A549 (cell line): ENCODE measurements around the gene PRKD2. TPM values are rescaled to one million over a fixed set of nuclear protein-coding genes. Genes with fewer than 3 reads are reported as not detected.

Source experiments
- ATAC-seq, 2 experiments: fragments of 200-7000 bp in 1 of 2; fragments of >200 bp in 1 of 2; cut with Nextera tagmentation in 1 of 2; cut with Tn5 transposase in 1 of 2; 3 replicates each; pipeline versions ENCODE4 v1.8.0 to v1.9.1; 2018 to 2020; ENCODE audit warnings: mild to moderate bottlenecking in 1 of 2, moderate library complexity in 1 of 2
- CTCF ChIA-PET: fragments of 300-600 bp; sonication (Branson Sonifier 250); formaldehyde crosslinking; extraction: SDS; loops from one replicate; lab custom pipeline; 2021; ENCODE audit warnings: antibody characterized with exemption, inconsistent platforms; lab: Yijun Ruan, JAX
- POLR2A ChIA-PET: fragments of 350-600 bp; formaldehyde crosslinking; extraction: SDS; loops from one replicate; lab custom pipeline; 2021; ENCODE audit warnings: antibody characterized with exemption, inconsistent platforms; lab: Yijun Ruan, JAX
- DNase-seq, 2 experiments: peaks; one replicate each; pipeline versions ENCODE4 v3.0.0 to v3.0.0-alpha.2; 2011 to 2016; ENCODE audit warnings: low read depth in 1 of 2, low spot score in 1 of 2
- FAIRE-seq: peaks from 2 replicates; lab custom pipeline; 2011; peaks lifted over from hg19 to GRCh38; lab: Jason Lieb, UNC
- H3K27ac ChIP-seq, 2 experiments: fragments of >200 bp; sonication (Bioruptor Twin); formaldehyde crosslinking; 3 replicates each; pipeline ENCODE4 v1.5.1; 2016 to 2017
- H3K4me1 ChIP-seq: fragments of >200 bp; sonication (Bioruptor Twin); formaldehyde crosslinking; 3 replicates; pipeline ENCODE4 v1.6.1; 2016
- H3K4me2 ChIP-seq: fragments of >200 bp; sonication (Bioruptor Twin); formaldehyde crosslinking; 3 replicates; pipeline ENCODE4 v1.6.1; 2016
- H3K4me3 ChIP-seq: fragments of >200 bp; sonication (Bioruptor Twin); formaldehyde crosslinking; 3 replicates; pipeline ENCODE4 v1.5.1; 2016
- H3K9me3 ChIP-seq: fragments of >200 bp; sonication (Bioruptor Twin); formaldehyde crosslinking; 3 replicates; pipeline ENCODE4 v1.6.1; 2016
- CBX2 ChIP-seq: fragments of 200-600 bp; sonication (generic); IDR thresholded peaks from 2 replicates; pipeline ENCODE4 v1.6.1; 2016; ENCODE audit warnings: low read depth, mild to moderate bottlenecking, borderline replicate concordance
- CTCF ChIP-seq: fragments of >200 bp; sonication (Bioruptor Twin); formaldehyde crosslinking; IDR thresholded peaks from 3 replicates; pipeline ENCODE4 v1.5.1; 2016
- EHF ChIP-seq: fragments of 250-450 bp; sonication (Bioruptor Pico); IDR thresholded peaks from 2 replicates; pipeline ENCODE4 v1.5.0; 2020; ENCODE audit warnings: mild to moderate bottlenecking
- EHMT2 ChIP-seq: fragments of 200-600 bp; sonication (generic); IDR thresholded peaks from 2 replicates; pipeline ENCODE4 v1.6.1; 2016; ENCODE audit warnings: antibody characterized with exemption, low read depth, mild to moderate bottlenecking, moderate library complexity
- ESRRA ChIP-seq: fragments of 150-350 bp; IDR thresholded peaks from 2 replicates; pipeline ENCODE4 v1.6.1; 2014; ENCODE audit warnings: mild to moderate bottlenecking, low read length, borderline replicate concordance
- FOSB ChIP-seq: fragments of 250-450 bp; sonication (Bioruptor Pico); IDR thresholded peaks from 2 replicates; pipeline ENCODE4 v1.5.0; 2020; ENCODE audit warnings: mild to moderate bottlenecking, moderate library complexity
- FOXS1 ChIP-seq: fragments of 250-450 bp; sonication (Bioruptor Pico); IDR thresholded peaks from 2 replicates; pipeline ENCODE4 v1.5.0; 2020; ENCODE audit warnings: mild to moderate bottlenecking, moderate library complexity
- HDAC2 ChIP-seq: fragments of 200-600 bp; sonication (generic); IDR thresholded peaks from 2 replicates; pipeline ENCODE4 v1.6.1; 2016
- HES2 ChIP-seq: fragments of >200 bp; sonication (Bioruptor Twin); formaldehyde crosslinking; IDR thresholded peaks from 2 replicates; pipeline ENCODE4 v1.6.1; 2016
- HEYL ChIP-seq: fragments of 250-450 bp; sonication (Bioruptor Pico); IDR thresholded peaks from 2 replicates; pipeline ENCODE4 v1.8.0; 2021; ENCODE audit warnings: mild to moderate bottlenecking, moderate library complexity
- HOXA7 ChIP-seq: fragments of 250-450 bp; sonication (Bioruptor Pico); IDR thresholded peaks from 2 replicates; pipeline ENCODE4 v1.5.0; 2020; ENCODE audit warnings: mild to moderate bottlenecking, moderate library complexity
- JUN ChIP-seq, 2 experiments: fragments of >200 bp; sonication (Bioruptor Twin); formaldehyde crosslinking; IDR thresholded peaks; 2 replicates in 1 of 2; 3 replicates in 1 of 2; pipeline ENCODE4 v1.6.1; 2016 to 2017
- KDM1A ChIP-seq: fragments of 200-600 bp; sonication (generic); IDR thresholded peaks from 2 replicates; pipeline ENCODE4 v1.6.1; 2016; ENCODE audit warnings: low read depth, mild to moderate bottlenecking
- NFE2L2 ChIP-seq: fragments of 150-350 bp; conservative IDR thresholded peaks from 2 replicates; pipeline ENCODE4 v1.6.1; 2014; ENCODE audit warnings: low read length
- NPAS2 ChIP-seq: fragments of 250-450 bp; sonication (Bioruptor Pico); IDR thresholded peaks from 2 replicates; pipeline ENCODE4 v1.8.0; 2022; ENCODE audit warnings: mild to moderate bottlenecking, moderate library complexity, borderline replicate concordance
- PBX3 ChIP-seq: IDR thresholded peaks from 2 replicates; pipeline ENCODE4 v1.6.1; 2012
- POLR2AphosphoS2 ChIP-seq: conservative IDR thresholded peaks from 2 replicates; pipeline ENCODE4 v1.6.1; 2012; ENCODE audit warnings: low read length, improper control_type of control experiment, inconsistent platforms
- RARB ChIP-seq: fragments of 250-450 bp; sonication (Bioruptor Pico); IDR thresholded peaks from 2 replicates; pipeline ENCODE4 v1.8.0; 2021; ENCODE audit warnings: mild to moderate bottlenecking, moderate library complexity
- RNF2 ChIP-seq: fragments of 200-600 bp; sonication (generic); IDR thresholded peaks from 2 replicates; pipeline ENCODE4 v1.6.1; 2016; ENCODE audit warnings: low read depth, mild to moderate bottlenecking, antibody characterized with exemption, moderate library complexity, borderline replicate concordance
- SMC3 ChIP-seq: fragments of >200 bp; sonication (Bioruptor Twin); formaldehyde crosslinking; IDR thresholded peaks from 3 replicates; pipeline ENCODE4 v1.6.1; 2018; ENCODE audit warnings: inconsistent platforms
- SREBF2 ChIP-seq: fragments of 450-650 bp; IDR thresholded peaks from 2 replicates; pipeline ENCODE4 v1.6.1; 2014; ENCODE audit warnings: mild to moderate bottlenecking, moderate library complexity
- TP53 ChIP-seq: fragments of 250-450 bp; sonication (Bioruptor Pico); IDR thresholded peaks from 2 replicates; pipeline ENCODE4 v1.5.0; 2021; ENCODE audit warnings: mild to moderate bottlenecking, moderate library complexity
- ZC3H11A ChIP-seq: fragments of 450-650 bp; IDR thresholded peaks from 2 replicates; pipeline ENCODE4 v1.6.1; 2014; ENCODE audit warnings: antibody characterized with exemption, mild to moderate bottlenecking
- ZNF302 ChIP-seq: fragments of 250-450 bp; sonication (Bioruptor Pico); IDR thresholded peaks from 2 replicates; pipeline ENCODE4 v1.9.0; 2021; ENCODE audit warnings: inconsistent platforms, mild to moderate bottlenecking, moderate library complexity
- WGBS: methylation state at CpG from one replicate; pipeline ENCODE4 v1.1.6; 2017; ENCODE audit errors: missing lambda C conversion rate; 5-methylcytosine and 5-hydroxymethylcytosine counted together
- polyA plus RNA-seq, 4 experiments: library from polyadenylated mRNA; depleted of rRNA in 3 of 4; stranded (reverse); fragments of >200 nt; fragmentation: RNase III in 1 of 4; extraction: RNeasy Plus Mini Kit Qiagen cat#74134 plus additional on column Dnase treatment in 1 of 4; gene quantifications; 2 replicates in 3 of 4; 3 replicates in 1 of 4; pipeline ENCODE4 v1.2.3, GENCODE V29; 2011 to 2017

PRKD2 gene
- polyA plus RNA-seq, 2 of the 4 experiments (the other 2 are of a cell fraction): 8.3 to 24.6 TPM

GRCh38 chr19:46762245-46762890 is 45.5 kb upstream of the PRKD2 start:
- FAIRE-seq (no peak), ATAC-seq (no peak), DNase-seq (no peak)
- POLR2A ChIA-PET: interaction anchor here (1.2 kb wide), 1 partner anchor 26 kb away, joined by 3 read pairs; the partner anchor contains the start of gene SLC1A5
- Histone ChIP-seq H3K4me1 (peaks cover 31% of the 10 kb centered on the region), H3K4me2 (no peak overlapping the region), H3K4me3 (no peak overlapping the region), H3K9me3 (no peaks in the 10 kb centered on the region), H3K27ac (no peak overlapping the region)
- WGBS: 75% methylated on average over 6 of the region's 6 CpGs
- CTCF ChIA-PET: interaction anchor here (0.7 to 28.2 kb wide), 6 partner anchors 10 to 230 kb away, joined by 3 to 1222 read pairs (median 4); partner anchors contain the start of gene AP2S1
- no peak for TF ChIP-seq SREBF2
- no peak for TF ChIP-seq HDAC2
- no peak for TF ChIP-seq HEYL
- TF ChIP-seq HES2: no peak
- TF ChIP-seq CBX2: no peak
- no peak for TF ChIP-seq ZC3H11A
- TF ChIP-seq RARB (CRISPR knock-in tag): no peak
- no peak for TF ChIP-seq SMC3
- no peak for TF ChIP-seq TP53 (CRISPR knock-in tag)
- no peak for TF ChIP-seq EHMT2
- no peak for TF ChIP-seq FOXS1
- no peak for TF ChIP-seq NFE2L2
- TF ChIP-seq KDM1A: no peak
- no peak for TF ChIP-seq HOXA7
- no peak for TF ChIP-seq POLR2AphosphoS2
- no peak for TF ChIP-seq PBX3
- no peak for TF ChIP-seq FOSB (CRISPR knock-in tag)
- no peak for TF ChIP-seq EHF
- TF ChIP-seq ESRRA: no peak
- no peak for TF ChIP-seq JUN (IDR thresholded peaks at IDR 0.05)

GRCh38 chr19:46761418-46761831 is 44.5 kb upstream of the PRKD2 start:
- peak overlapping the region in 1 of 2 experiments; percentile 20; a peak in 1 of 6 replicates for H3K27ac ChIP-seq
- POLR2A ChIA-PET: interaction anchor here (1.2 kb wide), 1 partner anchor 27 kb away, joined by 3 read pairs; the partner anchor contains the start of gene SLC1A5
- H3K4me1 ChIP-seq: peaks cover 31% of the 10 kb centered on the region
- DNase-seq: no peak
- no peak overlapping the region for H3K4me2 ChIP-seq
- H3K9me3 ChIP-seq: no peaks in the 10 kb centered on the region
- H3K4me3 ChIP-seq: no peak overlapping the region
- TF ChIP-seq CTCF: no peak
- no peak for TF ChIP-seq NPAS2 (CRISPR knock-in tag)
- no peak for TF ChIP-seq JUN (IDR thresholded peaks at IDR 0.05)
- no peak for TF ChIP-seq FOXS1
- TF ChIP-seq EHMT2: no peak
- no peak for TF ChIP-seq ZNF302 (CRISPR knock-in tag)
- no peak for TF ChIP-seq ZC3H11A
- TF ChIP-seq RNF2: no peak
- no peak for ATAC-seq
- CTCF ChIA-PET: interaction anchor here (0.5 to 28.2 kb wide), 6 partner anchors 13 to 231 kb away, joined by 3 to 1222 read pairs (median 4); partner anchors contain the start of gene AP2S1
- 81% methylated on average over 5 of the region's 5 CpGs for WGBS
- peak; percentile 59 for FAIRE-seq
